ENCODE results near the gene LRRC8D.

Gene LRRC8D

GRCh38 chr1:89834083-89834704, 13.4 kb downstream of the LRRC8D start:
- DNase-seq, result no peak

- no peak for DNase-seq
Measured at GRCh38 chr1:89836252-89837035, 15.6 kb downstream of the LRRC8D start.

DNA sequence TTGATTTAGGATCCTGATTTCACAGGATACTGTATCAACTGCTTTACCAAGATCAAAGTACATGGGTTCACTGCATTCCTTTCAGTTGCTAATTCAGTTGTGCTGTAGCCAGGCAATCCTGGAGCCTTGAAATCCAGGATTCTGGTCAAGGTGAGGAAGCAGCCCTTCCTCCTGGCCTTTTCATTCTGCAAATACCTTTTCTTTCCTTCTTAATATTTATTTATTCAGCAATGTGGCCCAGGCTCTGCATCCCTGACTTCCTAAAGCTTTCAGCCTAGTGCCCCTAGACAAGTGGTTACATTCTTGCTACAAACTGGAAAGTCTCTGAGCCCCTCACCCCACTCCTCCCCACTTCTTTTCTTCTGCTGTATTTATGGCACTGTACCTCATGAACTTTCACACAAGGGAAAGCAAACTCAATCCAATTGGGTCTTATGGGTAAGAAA, 16.2 kb downstream of the LRRC8D start:
- DNase-seq, result no peak

DNA sequence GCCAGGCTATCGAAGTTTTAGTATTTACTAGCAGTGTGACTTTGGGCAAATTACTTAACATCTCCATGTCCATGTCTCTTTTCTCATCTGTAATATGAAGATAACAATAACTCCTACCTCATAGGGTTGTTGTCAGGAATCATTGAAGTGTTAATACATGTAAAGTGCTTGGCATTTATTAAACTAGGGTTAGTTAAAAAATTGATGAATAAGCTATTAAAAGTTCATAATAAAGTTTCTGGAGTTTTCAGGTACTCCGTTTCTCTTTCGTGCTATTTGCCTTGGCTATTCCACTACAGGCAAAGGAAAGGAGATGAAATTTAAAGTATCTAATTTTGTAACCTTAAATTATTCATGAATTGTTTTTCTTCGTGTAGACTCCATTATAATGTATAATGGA, 16.7 kb downstream of the LRRC8D start:
- DNase-seq, result no peak

- no peak for DNase-seq
Measured at GRCh38 chr1:89839516-89839915, 18.7 kb downstream of the LRRC8D start.

- no peak for DNase-seq
Measured at GRCh38 chr1:89841507-89841906, 20.7 kb downstream of the LRRC8D start.

- DNase-seq, result no peak
Measured at GRCh38 chr1:89842567-89843272, 21.9 kb downstream of the LRRC8D start.

DNA sequence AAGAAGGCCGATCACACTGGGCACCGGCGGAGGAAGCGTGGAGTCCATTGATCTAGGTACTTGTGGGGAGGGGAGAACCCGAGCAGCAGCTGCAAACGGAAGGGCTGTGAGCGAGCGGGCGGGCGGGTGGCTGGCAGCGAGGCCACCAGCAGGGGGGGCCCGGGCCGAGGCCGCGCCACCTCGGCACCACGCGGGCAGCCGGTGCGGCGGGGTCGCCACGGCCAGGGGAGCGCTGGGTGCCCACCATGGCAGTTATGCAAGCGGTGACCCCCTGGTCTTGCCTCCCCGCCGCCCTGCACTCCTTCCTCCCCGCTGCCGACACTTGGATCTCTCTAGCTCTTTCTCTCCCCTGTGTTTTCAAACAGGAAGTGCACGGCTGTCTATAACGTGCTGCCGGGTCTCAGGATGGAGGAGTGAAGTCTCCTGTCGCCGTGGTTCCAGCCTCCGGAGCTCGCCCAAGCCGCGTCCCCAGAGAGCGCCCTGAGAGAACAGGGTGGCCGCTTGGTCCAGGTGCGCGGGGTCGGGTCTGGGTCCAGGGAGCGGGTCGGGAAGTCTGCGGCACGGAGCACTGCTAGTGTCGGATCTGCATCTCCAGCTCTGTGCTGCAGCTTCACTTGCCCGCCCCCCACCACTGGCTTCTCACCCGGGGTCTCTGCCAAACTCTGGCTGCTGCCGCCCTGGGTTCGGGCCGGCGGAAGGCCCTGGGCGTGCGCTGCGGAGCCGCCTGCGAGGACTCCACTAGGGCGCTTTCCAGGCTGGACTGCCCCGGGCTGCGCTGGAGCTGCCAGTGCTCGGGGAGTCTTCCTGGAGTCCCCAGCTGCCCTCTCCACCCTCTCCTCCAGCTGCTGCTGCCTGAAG, 22.7 kb downstream of the LRRC8D start:
- DNase-seq, result peak; percentile 76 to 81

DNA sequence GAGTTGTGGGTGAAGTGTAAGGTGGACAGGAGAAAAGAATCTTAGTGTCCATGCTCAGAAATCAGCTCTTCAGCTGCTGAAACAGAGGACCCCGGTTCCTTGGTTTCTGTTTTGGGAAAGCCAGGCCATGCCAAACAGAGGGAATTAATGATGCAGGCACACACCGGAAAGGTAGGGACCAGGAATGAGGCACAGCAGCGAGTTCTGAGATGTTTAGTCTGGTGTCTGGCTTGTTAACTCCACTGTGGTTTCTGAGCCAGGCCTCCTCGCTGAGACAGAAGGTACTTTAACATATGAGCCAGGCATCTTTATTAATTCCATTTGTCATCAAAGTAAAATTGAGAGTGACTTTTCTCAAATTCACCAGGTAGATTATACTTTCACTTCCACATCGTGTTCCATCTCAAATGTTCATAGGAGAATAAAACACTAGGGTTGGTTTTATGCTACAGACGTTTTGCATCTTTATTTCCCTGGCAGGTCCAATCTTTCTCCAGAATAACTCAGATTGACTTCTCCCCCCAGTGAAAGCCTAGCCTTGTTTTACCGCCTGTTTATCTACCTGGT, 23.5 kb downstream of the LRRC8D start:
- peak in 1 of 2 donors; percentile 37 for DNase-seq

GRCh38 chr1:89844860-89845259, 24.0 kb downstream of the LRRC8D start:
- peak in 1 of 2 donors; percentile 43 for DNase-seq

- DNase-seq, result no peak
Measured at GRCh38 chr1:89847191-89847729, 26.4 kb downstream of the LRRC8D start.

- DNase-seq, result no peak
Measured at GRCh38 chr1:89850844-89851415, 30.1 kb downstream of the LRRC8D start.

DNA sequence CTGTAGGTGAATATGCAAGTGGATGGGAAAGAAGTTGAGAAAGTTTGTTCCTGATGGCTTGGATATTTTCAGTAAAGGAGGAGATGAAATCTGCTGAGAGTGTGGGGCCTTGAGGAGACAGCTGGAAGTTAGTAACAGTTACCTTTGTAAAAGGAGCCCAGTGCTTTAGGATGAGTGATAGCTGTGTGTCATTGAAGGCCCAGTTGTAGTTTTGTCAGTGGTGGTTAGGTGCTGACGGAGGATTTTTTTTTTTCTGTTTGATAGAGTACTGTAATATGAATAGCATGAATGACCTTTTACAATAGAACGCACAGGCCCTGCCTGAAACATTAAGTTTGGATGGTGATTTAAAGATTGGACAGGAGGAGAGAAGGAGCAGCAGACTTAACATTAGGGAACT, 33.3 kb downstream of the LRRC8D start:
- no peak for DNase-seq

GRCh38 chr1:89855413-89856123, 34.7 kb downstream of the LRRC8D start:
- peak in 1 of 2 donors; percentile 84 for DNase-seq

DNA sequence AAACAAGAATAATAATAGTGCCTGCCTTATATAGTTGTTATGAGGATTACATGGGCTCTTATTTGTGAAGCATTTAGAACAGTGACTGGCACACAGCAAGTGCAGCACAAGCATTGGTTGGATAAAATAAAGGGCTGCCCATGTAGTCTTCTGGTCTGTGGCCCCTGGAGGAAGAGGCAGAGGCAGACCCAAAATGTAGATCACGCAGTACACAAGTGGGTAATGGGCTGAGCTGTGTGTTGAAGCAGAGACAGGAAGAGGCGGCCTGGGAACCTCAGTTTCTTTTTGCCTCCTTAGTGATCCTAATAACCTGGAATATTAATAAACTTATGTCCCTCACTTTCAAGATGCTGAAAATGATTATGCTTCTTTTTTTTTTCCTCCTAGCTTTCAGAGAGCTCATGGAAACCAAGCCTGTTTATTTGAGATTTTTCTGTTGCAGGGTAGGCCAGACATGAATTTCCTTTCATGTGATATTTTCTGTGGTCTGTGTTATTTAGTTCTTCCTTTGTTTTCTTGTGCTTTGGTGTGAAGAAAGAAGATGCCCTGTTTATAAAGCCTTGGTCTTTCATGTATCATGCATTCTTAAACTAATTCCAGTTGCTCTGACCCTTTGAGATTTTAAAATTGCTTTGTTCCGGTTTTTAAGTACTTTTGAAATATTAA, 42.5 kb downstream of the LRRC8D start:
- DNase-seq, result peak in 1 of 2 donors; percentile 27

DNA sequence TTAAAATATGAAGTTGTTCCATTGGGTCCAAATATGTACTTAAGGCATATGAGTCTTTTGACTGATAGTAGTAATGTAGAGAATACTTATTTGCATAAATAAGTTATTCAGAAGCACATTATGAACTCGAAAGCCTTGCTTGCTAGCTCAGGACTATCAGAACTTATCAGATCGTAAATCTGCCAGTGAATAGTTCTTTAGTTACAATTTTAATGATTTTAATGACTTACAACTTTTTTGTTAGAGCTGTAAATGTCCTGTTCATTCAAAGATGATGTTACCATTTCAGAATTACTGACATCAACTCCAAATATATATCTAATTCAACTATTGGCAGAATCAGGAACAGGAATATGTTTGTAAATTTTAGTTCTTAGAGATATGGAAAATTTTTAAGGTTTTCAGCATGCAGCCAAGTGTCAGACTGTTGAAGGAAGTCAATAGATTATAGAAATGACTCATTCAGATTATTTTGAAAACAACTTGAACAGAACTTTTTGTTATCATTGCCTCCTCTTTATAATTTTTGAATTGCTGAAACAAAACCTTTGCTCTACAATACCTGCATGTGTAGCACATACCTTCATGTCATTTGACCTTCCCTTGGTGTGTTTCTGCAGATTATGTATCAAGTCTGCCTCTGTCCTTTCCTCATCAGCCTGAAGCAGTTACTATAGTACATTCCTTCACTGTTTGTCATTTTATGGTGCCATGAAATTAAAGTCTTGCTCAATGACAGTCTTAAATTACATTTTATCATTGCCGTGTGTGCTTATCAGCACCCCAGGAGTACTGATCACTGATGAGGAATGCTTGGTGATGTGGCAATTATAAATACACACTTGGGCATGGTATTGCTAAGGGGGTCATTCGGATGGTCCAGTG, 44.9 kb downstream of the LRRC8D start:
- no peak for DNase-seq

GRCh38 chr1:89866568-89866967, 45.7 kb downstream of the LRRC8D start:
- DNase-seq, result no peak

GRCh38 chr1:89870998-89871397, 50.2 kb downstream of the LRRC8D start:
- peak in 1 of 2 donors; percentile 55 for DNase-seq

DNA sequence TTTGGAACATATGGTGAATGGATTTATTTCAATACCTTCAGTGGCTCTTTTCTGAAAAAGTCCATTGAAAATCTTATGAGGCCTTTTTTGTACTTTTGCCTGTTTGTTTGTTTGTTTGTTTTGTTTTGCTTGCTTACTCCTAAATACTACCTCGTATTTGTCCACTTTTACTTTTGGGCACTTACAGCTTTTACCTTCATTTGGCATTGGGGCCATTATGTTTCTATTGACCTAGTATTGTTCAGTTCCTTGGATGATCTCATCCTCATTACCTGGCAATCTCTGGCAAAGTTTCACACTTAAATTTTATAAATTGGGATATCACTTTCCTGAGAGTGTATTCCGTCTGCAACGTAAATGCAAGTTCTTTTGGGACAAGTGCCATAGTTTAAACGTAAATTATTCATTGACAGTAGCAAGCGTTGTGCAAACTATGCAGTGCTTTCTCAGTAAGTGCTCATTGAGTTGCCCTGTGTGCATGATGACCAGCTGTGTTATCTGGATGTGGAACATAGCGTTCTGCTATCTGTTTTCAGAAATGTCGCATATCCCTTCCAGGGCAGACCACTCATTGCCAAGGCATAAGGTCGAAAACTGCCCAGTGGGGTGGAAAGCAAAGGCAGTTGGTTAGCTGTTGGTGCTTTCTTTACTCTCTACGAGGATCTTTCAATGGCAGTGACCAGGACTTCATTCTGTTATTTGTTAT, 51.1 kb downstream of the LRRC8D start:
- no peak for DNase-seq

Measured in CD4-positive, alpha-beta T cell treated with Interleukin-4 for 1 hour (primary cell).